Panc1 (cell line): Measurements from ENCODE around the gene TMPRSS13. TPM values are rescaled to one million over a fixed set of nuclear protein-coding genes. Genes with fewer than 3 reads are reported as not detected.

Source experiments
- ATAC-seq: fragments of 200-7000 bp; cut with Tn5 transposase; 2 replicates; pipeline ENCODE4 v1.9.1; 2020; ENCODE audit warnings: mild to moderate bottlenecking, moderate library complexity
- BruUV-seq: library from RNA; stranded (reverse); fragments of 400-500 nt; replicated peaks from 2 replicates; lab custom pipeline; 2021; lab: Mats Ljungman, UMichigan
- CTCF ChIA-PET: fragments of 300-600 bp; sonication (Branson Sonifier 250); formaldehyde crosslinking; loops from one replicate; lab custom pipeline; 2022; ENCODE audit warnings: antibody characterized with exemption; lab: Charles Lee
- POLR2A ChIA-PET: fragments of 300-600 bp; sonication (Branson Sonifier 250); formaldehyde crosslinking; loops from one replicate; lab custom pipeline; 2022; ENCODE audit warnings: antibody characterized with exemption; lab: Charles Lee
- DNase-seq: peaks from one replicate; pipeline ENCODE4 v3.0.0-alpha.2; 2010; ENCODE audit warnings: low read depth, low spot score
- H3K27ac ChIP-seq: 2 replicates; pipeline ENCODE4 v1.5.1; 2011; ENCODE audit warnings: mild to moderate bottlenecking, low read length, inconsistent platforms
- H3K27me3 ChIP-seq: fragments of 200-500 bp; sonication (Bioruptor generic); 2 replicates; pipeline ENCODE4 v1.6.0; 2014; ENCODE audit warnings: low read length, inconsistent platforms; ENCODE audit not compliant: control insufficient read depth, insufficient read depth
- H3K36me3 ChIP-seq: fragments of 200-500 bp; sonication (Bioruptor generic); 2 replicates; pipeline ENCODE4 v1.5.1; 2014; ENCODE audit warnings: inconsistent platforms, mild to moderate bottlenecking, low read length, moderate library complexity; ENCODE audit not compliant: control insufficient read depth, insufficient read depth
- H3K4me1 ChIP-seq: 2 replicates; pipeline ENCODE4 v1.5.1; 2011; ENCODE audit warnings: inconsistent platforms, mild to moderate bottlenecking, low read length, moderate library complexity; ENCODE audit not compliant: control insufficient read depth, insufficient read depth
- H3K4me3 ChIP-seq, 2 experiments: 2 replicates each; pipeline ENCODE4 v1.5.1; 2011 to 2012; ENCODE audit warnings: low read depth in 2 of 2, low read length in 2 of 2, mild to moderate bottlenecking in 2 of 2, inconsistent platforms in 1 of 2, moderate library complexity in 1 of 2
- H3K9me3 ChIP-seq: fragments of 200-500 bp; sonication (Bioruptor generic); 2 replicates; pipeline ENCODE4 v1.5.1; 2014; ENCODE audit warnings: low read depth, mild to moderate bottlenecking, inconsistent platforms, low read length, moderate library complexity; ENCODE audit not compliant: control insufficient read depth, insufficient read depth
- POLR2AphosphoS5 ChIP-seq: IDR thresholded peaks from 2 replicates; pipeline ENCODE4 v1.6.1; 2012; ENCODE audit warnings: mild to moderate bottlenecking, low read depth, low read length, moderate library complexity
- SIN3A ChIP-seq: IDR thresholded peaks from 2 replicates; pipeline ENCODE4 v1.6.1; 2012; ENCODE audit warnings: low read depth, mild to moderate bottlenecking, low read length, moderate library complexity, borderline replicate concordance; ENCODE audit not compliant: insufficient read depth
- TCF7L2 ChIP-seq: IDR thresholded peaks from 2 replicates; pipeline ENCODE4 v1.6.1; 2011; ENCODE audit warnings: mild to moderate bottlenecking, low read depth, low read length, inconsistent platforms
- in situ Hi-C: cut with HindIII; loops from 2 replicates; pipeline ENCODE4 v1.10.0; 2016; ENCODE audit warnings: low sequenced_read_pairs, low pct_unique_long_range_greater_than_20kb
- intact Hi-C: fragments of 100-400 bp; cut with micrococcal nuclease; formaldehyde crosslinking; loops from one replicate; pipeline ENCODE4 v1.10.0; 2022; ENCODE audit not compliant: unreplicated experiment
- total RNA-seq: library from RNA; stranded (reverse); gene quantifications from one replicate; pipeline ENCODE4 v1.2.1, GENCODE V29; 2021; ENCODE audit not compliant: unreplicated experiment
- TF ChIP-seq, protein P1 (sequence below), 2 experiments: IDR thresholded peaks; 2 replicates each; pipeline ENCODE4 v1.6.1; 2011 to 2012; ENCODE audit warnings: low read depth in 2 of 2, control low read depth in 1 of 2, low read length in 1 of 2, mild to moderate bottlenecking in 1 of 2, moderate library complexity in 1 of 2; ENCODE audit not compliant: insufficient read depth in 1 of 2
- TF ChIP-seq, protein P2 (sequence below): fragments of 450-650 bp; IDR thresholded peaks from 2 replicates; pipeline ENCODE4 v1.5.1; 2017; ENCODE audit warnings: mild to moderate bottlenecking

Gene TMPRSS13
- total RNA-seq, 1 experiment from 2014 or later: not detected

DNA sequence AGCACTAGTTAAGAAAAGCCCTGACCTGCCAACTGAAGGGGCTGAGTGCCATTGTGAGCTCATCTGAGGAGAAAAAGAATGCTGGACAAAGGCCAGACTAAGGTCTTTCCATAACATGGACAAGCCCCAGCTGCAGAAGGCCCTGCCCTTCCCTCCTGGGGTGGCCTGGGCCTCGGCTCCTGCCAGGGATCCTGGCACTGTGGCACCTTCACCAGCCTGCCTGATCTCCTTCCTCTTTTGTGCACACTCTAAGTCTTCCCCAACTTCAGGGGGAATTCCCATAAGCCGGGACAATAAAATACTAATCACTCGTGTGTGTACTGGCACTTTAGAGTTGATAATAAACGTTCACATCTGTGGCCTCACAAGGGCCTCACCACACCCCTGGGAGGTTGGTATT lies 9.9 kb downstream of the TMPRSS13 start:
- POLR2A ChIA-PET: no interaction called here
- BruUV-seq: no TSS peak
- ATAC-seq: 0 out of 2 replicates have a peak, but pooled peaks have one; percentile 19
- Histone ChIP-seq H3K4me3 (no peak overlapping the region), H3K27me3 (peaks cover 4% of the 10 kb centered on the region; the same call in 1 of the 2 replicates), H3K36me3 (no peaks in the 10 kb centered on the region), H3K4me1 (no peaks in the 10 kb centered on the region), H3K27ac (no peak overlapping the region), H3K9me3 (no peaks in the 10 kb centered on the region)
- TF ChIP-seq, protein P1, sequence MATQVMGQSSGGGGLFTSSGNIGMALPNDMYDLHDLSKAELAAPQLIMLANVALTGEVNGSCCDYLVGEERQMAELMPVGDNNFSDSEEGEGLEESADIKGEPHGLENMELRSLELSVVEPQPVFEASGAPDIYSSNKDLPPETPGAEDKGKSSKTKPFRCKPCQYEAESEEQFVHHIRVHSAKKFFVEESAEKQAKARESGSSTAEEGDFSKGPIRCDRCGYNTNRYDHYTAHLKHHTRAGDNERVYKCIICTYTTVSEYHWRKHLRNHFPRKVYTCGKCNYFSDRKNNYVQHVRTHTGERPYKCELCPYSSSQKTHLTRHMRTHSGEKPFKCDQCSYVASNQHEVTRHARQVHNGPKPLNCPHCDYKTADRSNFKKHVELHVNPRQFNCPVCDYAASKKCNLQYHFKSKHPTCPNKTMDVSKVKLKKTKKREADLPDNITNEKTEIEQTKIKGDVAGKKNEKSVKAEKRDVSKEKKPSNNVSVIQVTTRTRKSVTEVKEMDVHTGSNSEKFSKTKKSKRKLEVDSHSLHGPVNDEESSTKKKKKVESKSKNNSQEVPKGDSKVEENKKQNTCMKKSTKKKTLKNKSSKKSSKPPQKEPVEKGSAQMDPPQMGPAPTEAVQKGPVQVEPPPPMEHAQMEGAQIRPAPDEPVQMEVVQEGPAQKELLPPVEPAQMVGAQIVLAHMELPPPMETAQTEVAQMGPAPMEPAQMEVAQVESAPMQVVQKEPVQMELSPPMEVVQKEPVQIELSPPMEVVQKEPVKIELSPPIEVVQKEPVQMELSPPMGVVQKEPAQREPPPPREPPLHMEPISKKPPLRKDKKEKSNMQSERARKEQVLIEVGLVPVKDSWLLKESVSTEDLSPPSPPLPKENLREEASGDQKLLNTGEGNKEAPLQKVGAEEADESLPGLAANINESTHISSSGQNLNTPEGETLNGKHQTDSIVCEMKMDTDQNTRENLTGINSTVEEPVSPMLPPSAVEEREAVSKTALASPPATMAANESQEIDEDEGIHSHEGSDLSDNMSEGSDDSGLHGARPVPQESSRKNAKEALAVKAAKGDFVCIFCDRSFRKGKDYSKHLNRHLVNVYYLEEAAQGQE (IDR thresholded peaks at IDR 0.05; ENCODE audit: insufficient read depth in 1 of 2, low read depth in 2 of 2, low read length in 1 of 2): no peak
- TF ChIP-seq TCF7L2 (no peak), SIN3A (no peak), POLR2AphosphoS5 (no peak)
- TF ChIP-seq, protein P2, sequence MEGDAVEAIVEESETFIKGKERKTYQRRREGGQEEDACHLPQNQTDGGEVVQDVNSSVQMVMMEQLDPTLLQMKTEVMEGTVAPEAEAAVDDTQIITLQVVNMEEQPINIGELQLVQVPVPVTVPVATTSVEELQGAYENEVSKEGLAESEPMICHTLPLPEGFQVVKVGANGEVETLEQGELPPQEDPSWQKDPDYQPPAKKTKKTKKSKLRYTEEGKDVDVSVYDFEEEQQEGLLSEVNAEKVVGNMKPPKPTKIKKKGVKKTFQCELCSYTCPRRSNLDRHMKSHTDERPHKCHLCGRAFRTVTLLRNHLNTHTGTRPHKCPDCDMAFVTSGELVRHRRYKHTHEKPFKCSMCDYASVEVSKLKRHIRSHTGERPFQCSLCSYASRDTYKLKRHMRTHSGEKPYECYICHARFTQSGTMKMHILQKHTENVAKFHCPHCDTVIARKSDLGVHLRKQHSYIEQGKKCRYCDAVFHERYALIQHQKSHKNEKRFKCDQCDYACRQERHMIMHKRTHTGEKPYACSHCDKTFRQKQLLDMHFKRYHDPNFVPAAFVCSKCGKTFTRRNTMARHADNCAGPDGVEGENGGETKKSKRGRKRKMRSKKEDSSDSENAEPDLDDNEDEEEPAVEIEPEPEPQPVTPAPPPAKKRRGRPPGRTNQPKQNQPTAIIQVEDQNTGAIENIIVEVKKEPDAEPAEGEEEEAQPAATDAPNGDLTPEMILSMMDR: no peak
- intact Hi-C loops (no loop called here), in situ Hi-C loops (no loop called here)
- CTCF ChIA-PET: interaction anchor here (0.6 kb wide), 1 partner anchor 32 kb away, joined by 3 read pairs; no protein-coding TSS in a partner anchor
- DNase-seq: no peak

DNA sequence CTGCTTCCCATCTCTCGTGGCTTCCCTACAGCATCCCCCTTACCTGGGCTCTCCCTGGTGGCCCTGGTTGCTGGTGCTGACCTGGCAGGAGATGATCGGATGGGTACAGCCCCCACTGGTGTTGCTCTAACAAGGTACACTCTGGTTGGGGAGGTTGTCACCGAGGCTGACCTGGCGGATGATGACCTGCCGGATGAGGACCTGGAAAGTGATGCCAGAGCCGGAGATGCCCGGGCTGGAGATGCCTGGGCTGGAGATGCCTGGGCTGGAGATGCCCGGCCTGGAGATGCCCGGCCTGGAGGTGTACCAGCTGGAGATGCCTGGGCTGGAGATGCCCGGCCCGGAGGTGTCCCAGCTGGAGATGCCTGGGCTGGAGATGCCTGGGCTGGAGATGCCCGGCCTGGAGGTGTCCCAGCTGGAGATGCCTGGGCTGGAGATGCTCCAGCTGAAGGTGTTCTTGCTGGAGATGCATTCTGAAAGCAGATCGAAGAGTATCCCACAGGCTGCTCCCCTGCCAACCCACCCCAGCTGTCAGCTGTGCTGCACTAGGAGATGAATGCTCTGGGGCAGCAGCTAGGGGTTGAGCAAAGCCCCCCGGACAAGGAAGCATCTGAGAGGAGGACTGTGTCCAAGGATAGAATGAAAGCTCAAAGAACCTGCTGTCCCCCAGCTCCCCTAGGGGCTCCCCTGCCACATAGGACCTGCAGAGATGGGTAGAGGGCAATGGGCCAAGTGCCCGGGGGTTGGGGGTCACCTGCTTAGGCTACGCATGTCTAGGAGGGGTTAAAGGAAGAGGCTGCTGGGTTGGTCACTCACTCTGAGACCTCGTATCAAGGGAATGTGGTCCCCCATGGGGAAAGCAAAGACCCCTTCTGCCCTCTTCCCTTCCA lies 10.6 kb downstream of the TMPRSS13 start:
- DNase-seq (no peak), ATAC-seq (no peak)
- TF ChIP-seq SIN3A (no peak), POLR2AphosphoS5 (no peak), TCF7L2 (no peak)
- TF ChIP-seq, protein P1 (IDR thresholded peaks at IDR 0.05; ENCODE audit: insufficient read depth in 1 of 2, low read depth in 2 of 2, low read length in 1 of 2): no peak
- TF ChIP-seq, protein P2: no peak
- Histone ChIP-seq H3K4me1 (no peaks in the 10 kb centered on the region), H3K36me3 (no peaks in the 10 kb centered on the region), H3K27me3 (peaks cover 7% of the 10 kb centered on the region), H3K27ac (no peak overlapping the region), H3K4me3 (no peak overlapping the region), H3K9me3 (no peaks in the 10 kb centered on the region)
- ChIA-PET CTCF (no interaction called here), POLR2A (no interaction called here)
- BruUV-seq: no TSS peak
- intact Hi-C loops: no loop called here
- in situ Hi-C loops: no loop called here
